ENCODE data around the gene PTCHD4. TPM values are rescaled to one million over a fixed set of nuclear protein-coding genes. Genes with fewer than 3 reads are reported as not detected.

PTCHD4 gene
- total RNA-seq, 3 donors from 2014 or later, result 0.12 to 0.89 TPM; not detected in 1

DNA sequence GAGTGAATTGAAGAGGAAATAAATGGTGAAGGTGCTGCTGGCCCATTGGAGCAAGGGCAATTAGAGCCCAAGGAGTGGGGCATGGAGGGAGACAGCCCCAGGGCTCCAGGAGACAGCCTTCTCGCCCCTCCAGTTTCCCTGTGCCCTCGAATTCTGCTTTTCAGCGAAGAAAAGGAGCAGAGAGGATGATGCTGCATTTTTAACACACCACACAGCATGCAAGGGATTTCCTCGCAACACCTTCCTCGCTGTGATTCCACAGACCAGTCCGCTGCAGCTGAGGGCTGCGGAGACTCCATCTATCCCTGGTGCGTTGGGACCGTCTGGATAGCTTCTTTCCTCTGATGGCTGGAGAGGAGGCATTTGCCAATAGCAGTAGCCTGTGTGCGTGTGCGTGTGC is 41.7 kb downstream of the PTCHD4 start:
- ATAC-seq (no peak), DNase-seq (no peak)
- TF ChIP-seq, protein P1, sequence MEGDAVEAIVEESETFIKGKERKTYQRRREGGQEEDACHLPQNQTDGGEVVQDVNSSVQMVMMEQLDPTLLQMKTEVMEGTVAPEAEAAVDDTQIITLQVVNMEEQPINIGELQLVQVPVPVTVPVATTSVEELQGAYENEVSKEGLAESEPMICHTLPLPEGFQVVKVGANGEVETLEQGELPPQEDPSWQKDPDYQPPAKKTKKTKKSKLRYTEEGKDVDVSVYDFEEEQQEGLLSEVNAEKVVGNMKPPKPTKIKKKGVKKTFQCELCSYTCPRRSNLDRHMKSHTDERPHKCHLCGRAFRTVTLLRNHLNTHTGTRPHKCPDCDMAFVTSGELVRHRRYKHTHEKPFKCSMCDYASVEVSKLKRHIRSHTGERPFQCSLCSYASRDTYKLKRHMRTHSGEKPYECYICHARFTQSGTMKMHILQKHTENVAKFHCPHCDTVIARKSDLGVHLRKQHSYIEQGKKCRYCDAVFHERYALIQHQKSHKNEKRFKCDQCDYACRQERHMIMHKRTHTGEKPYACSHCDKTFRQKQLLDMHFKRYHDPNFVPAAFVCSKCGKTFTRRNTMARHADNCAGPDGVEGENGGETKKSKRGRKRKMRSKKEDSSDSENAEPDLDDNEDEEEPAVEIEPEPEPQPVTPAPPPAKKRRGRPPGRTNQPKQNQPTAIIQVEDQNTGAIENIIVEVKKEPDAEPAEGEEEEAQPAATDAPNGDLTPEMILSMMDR (IDR thresholded peaks at IDR 0.05), result no peak
- no peaks in the 10 kb centered on the region for H3K36me3 ChIP-seq (ENCODE audit: low read depth)
- intact Hi-C loops (cut with DNase I, micrococcal nuclease), result no loop called here
- peaks cover 5% of the 10 kb centered on the region for H3K4me1 ChIP-seq (ENCODE audit: low read depth)
- no peaks in the 10 kb centered on the region for H3K9me3 ChIP-seq
- H3K4me3 ChIP-seq, result no peak overlapping the region

DNA sequence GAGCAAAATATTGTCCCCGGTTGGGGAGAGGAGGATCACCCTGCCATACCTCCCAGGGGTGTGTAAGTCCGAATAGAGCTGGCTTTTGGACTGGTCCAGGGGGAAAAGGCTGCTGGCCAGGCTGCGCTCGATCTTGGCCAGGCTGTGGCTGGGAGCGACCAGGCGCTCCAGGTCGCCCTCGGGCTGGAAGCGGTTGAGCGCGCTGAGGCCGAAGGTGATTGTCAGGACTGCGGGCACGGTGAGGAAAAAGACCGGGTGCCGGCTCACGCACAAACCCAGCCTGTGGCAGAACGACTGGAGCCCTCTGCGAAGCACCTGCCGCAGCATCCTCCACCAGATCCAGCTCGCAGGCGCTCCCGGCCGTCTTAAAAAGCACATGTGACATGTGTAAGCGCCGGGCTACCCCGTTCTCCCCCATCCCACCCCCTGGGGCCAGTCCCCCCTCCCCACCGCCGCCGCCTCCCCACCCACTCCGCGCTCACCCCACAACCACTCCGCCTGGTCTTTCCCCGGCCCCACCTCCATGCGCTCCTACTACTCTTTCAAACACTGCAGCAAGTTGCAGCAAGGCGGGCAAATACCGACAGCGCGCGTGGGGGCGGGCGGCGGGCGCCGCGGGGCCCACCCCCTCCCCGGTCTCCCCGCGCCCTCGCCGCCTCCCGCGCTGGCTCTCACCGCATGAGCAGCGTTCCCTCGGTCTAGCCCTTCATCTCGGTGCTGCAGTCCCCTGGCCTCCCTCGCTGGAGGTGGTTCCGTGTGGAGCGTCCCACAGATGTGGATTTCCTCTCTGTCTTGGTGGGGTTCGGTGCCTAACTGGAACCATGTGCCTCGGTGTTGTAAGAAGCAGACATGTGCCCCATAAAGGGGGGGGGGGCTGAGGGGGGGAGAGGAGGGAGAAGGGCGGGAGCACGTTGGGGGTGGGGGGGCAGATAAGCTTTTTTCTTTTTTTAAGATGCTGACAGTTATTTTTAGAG is 42.4 kb downstream of the PTCHD4 start:
- DNase-seq (peak in 1 of 3 donors; percentile 18), ATAC-seq (no peak)
- TF ChIP-seq, protein P1 (IDR thresholded peaks at IDR 0.05), result no peak
- no peak overlapping the region for H3K4me3 ChIP-seq
- H3K9me3 ChIP-seq, result no peaks in the 10 kb centered on the region
- peaks cover 5% of the 10 kb centered on the region for H3K4me1 ChIP-seq (ENCODE audit: low read depth)
- intact Hi-C loops (cut with DNase I, micrococcal nuclease), result no loop called here
- H3K36me3 ChIP-seq (ENCODE audit: low read depth), result no peaks in the 10 kb centered on the region

DNA sequence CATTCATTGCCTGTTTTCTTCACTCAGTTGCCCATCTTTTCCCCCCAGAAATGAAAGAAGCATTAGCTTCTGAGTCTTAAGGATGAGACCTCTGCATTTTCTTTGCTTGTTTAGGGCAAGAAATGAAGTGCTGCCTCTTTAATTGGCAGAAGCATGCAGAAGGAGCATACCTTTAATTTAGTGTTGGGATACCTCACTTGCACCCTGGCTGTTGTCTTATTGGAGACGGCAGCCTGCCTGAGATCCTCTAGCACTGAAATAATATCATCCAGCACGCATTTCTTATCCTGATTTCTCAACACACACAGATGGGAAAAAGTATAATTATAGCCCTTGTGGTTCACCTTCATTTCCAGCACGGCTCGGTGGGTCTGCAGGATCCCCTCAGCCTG is 43.1 kb downstream of the PTCHD4 start:
- H3K4me3 ChIP-seq, result no peak overlapping the region
- no peaks in the 10 kb centered on the region for H3K9me3 ChIP-seq
- TF ChIP-seq, protein P1 (IDR thresholded peaks at IDR 0.05), result no peak
- H3K4me1 ChIP-seq (ENCODE audit: low read depth), result peaks cover 5% of the 10 kb centered on the region
- H3K36me3 ChIP-seq (ENCODE audit: low read depth), result no peaks in the 10 kb centered on the region
- intact Hi-C loops (cut with DNase I, micrococcal nuclease), result no loop called here
- DNase-seq (no peak), ATAC-seq (no peak)

DNA sequence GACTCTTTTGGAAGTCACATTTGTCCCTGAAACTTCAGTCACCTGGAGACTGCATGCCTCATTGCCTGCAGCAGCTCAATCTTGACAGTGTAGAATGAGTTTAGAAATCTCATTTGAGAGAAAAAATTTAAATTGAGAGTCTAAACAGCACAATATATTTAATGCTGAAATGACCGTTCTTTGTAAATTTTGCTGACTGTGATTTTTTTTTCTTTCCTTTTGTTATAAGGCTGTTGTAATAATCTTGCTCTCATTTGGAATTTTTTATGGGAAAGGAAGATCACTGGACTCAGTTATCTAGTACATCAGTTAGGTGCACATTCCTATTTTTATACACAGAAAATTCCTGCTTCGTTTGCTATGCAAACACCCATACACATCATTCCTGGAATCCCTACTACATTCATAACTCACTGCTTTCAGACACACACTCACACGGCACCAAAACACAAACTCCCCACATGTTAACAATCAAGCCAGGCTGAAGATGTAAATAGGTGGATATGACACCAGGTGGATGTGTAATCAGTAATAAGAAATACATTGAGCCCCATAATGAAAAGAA is 43.8 kb downstream of the PTCHD4 start:
- H3K4me3 ChIP-seq, result no peak overlapping the region
- TF ChIP-seq, protein P1 (IDR thresholded peaks at IDR 0.05), result no peak
- intact Hi-C loops (cut with DNase I, micrococcal nuclease), result no loop called here
- no peaks in the 10 kb centered on the region for H3K9me3 ChIP-seq
- no peak for DNase-seq
- no peaks in the 10 kb centered on the region for H3K36me3 ChIP-seq (ENCODE audit: low read depth)
- peaks cover 5% of the 10 kb centered on the region for H3K4me1 ChIP-seq (ENCODE audit: low read depth)
- no peak for ATAC-seq

DNA sequence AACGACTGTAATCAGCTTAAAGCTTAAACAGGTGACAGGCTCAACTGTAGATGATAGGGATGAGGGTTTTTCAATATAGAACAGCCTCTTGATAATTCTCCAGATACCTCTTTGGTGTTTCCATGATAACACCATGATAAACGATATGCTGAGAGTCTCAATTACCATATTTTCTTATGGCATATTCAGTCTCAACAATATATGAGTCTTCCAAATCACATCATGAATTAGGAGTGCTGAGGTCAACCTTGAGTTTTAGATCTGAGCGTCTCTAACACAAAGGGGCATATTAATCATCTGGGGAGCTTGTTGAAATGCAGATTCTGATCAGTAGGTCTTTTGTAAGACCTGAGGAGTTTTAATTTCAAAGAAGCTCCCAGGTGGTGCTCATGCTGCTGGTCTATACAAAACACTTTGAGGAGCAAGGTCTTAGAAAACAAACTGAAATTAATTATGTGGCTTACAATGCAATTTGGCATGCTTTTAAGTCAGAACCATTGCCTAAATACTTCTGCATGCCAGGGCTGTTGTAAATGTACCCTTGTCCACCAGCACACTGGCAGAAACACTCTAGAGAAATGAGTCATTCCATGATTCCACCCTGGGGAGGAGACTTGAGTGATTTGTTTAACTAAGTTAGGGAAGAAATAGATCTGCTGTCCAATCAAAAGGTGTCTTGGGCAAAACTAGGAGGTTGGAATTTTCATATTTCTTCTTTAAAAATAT is 49.6 kb downstream of the PTCHD4 start:
- no peaks in the 10 kb centered on the region for H3K4me1 ChIP-seq (ENCODE audit: low read depth)
- DNase-seq, result no peak
- no peaks in the 10 kb centered on the region for H3K36me3 ChIP-seq (ENCODE audit: low read depth)
- intact Hi-C loops (cut with DNase I, micrococcal nuclease), result no loop called here
- no peak overlapping the region for H3K4me3 ChIP-seq
- no peak for ATAC-seq
- no peaks in the 10 kb centered on the region for H3K9me3 ChIP-seq
- TF ChIP-seq, protein P1 (IDR thresholded peaks at IDR 0.05), result no peak

Data from mucosa of descending colon (tissue), 3 donors.